ENCODE results near the gene SLC30A2.

The SLC30A2 gene

DNA sequence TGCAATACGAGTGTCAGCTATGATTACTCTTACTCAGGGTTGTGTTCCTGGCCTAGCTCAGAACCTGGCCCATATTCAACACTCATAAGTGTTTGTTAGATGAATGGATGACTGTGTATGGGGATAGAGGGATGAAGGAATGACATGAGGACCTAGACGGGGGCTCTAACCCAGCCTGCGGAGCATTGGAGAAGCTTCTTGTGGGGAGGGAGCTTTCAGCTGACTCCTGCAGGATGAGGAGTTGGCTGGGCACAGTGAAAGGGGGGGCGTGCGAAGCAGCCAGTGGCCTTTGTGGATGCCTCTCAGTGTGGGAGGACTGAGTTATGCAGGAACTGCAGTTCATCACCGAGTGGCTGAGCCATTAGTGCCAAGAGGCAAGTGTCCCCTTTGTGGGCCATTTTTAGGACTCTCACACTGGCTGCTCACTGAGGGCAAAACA lies 25.6 kb downstream of the SLC30A2 start:
- DNase-seq (ENCODE audit: low read depth in 1 of 2, low spot score in 1 of 2) = no peak
- no peaks in the 10 kb centered on the region for H3K27me3 ChIP-seq (ENCODE audit: insufficient read depth, poor library complexity, severe bottlenecking)
- TF ChIP-seq, protein P1, sequence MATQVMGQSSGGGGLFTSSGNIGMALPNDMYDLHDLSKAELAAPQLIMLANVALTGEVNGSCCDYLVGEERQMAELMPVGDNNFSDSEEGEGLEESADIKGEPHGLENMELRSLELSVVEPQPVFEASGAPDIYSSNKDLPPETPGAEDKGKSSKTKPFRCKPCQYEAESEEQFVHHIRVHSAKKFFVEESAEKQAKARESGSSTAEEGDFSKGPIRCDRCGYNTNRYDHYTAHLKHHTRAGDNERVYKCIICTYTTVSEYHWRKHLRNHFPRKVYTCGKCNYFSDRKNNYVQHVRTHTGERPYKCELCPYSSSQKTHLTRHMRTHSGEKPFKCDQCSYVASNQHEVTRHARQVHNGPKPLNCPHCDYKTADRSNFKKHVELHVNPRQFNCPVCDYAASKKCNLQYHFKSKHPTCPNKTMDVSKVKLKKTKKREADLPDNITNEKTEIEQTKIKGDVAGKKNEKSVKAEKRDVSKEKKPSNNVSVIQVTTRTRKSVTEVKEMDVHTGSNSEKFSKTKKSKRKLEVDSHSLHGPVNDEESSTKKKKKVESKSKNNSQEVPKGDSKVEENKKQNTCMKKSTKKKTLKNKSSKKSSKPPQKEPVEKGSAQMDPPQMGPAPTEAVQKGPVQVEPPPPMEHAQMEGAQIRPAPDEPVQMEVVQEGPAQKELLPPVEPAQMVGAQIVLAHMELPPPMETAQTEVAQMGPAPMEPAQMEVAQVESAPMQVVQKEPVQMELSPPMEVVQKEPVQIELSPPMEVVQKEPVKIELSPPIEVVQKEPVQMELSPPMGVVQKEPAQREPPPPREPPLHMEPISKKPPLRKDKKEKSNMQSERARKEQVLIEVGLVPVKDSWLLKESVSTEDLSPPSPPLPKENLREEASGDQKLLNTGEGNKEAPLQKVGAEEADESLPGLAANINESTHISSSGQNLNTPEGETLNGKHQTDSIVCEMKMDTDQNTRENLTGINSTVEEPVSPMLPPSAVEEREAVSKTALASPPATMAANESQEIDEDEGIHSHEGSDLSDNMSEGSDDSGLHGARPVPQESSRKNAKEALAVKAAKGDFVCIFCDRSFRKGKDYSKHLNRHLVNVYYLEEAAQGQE (IDR thresholded peaks at IDR 0.05; ENCODE audit: insufficient replicate concordance, low read depth) = no peak
- TF ChIP-seq SPI1 (IDR thresholded peaks at IDR 0.05; ENCODE audit: borderline replicate concordance, low read depth) = no peak
- no peak overlapping the region for H3K27ac ChIP-seq (replicated peaks)
- H3K4me3 ChIP-seq (replicated peaks; ENCODE audit: insufficient read depth, low read length) = no peak overlapping the region

DNA sequence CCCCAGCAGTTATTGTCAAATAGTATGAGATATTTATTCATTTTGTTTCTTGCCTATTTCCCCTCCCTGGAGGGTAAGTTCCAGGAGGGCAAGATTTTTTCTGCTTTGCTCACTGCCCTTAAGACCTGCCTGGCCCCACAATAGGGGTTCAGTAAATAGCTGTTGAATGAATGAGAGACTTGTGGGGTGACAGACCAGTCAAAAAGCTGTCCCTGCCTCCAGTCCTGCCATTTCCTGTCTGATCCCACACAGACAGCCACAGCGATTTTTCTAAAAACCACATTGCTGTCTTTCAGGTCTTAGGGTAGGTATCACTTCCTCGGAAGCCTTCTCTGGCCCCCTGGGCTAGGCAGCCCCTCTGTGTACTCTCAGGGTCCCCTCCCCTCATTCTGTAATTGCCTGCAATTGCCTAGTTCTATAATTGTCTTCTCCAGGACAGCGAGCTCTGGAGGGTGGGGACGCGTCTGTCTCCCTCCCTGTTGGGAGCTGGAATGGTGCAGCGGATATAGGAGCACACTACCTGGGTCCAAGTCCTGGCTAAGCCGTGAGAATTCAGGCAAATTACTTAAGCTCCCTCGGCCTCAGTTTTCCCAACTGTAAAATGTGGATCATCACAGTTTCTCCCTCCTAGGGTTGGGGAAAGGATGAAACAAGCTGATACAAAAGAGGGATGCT lies 26.1 kb downstream of the SLC30A2 start:
- no peaks in the 10 kb centered on the region for H3K27me3 ChIP-seq (ENCODE audit: insufficient read depth, poor library complexity, severe bottlenecking)
- H3K27ac ChIP-seq (replicated peaks) = no peak overlapping the region
- no peak for DNase-seq (ENCODE audit: low read depth in 1 of 2, low spot score in 1 of 2)
- no peak overlapping the region for H3K4me3 ChIP-seq (replicated peaks; ENCODE audit: insufficient read depth, low read length)
- TF ChIP-seq POLR2AphosphoS5 (IDR thresholded peaks at IDR 0.05; ENCODE audit: low read depth) (no peak), GABPA (IDR thresholded peaks at IDR 0.05; ENCODE audit: low read depth) (no peak), SPI1 (IDR thresholded peaks at IDR 0.05; ENCODE audit: borderline replicate concordance, low read depth) (0 out of 2 replicates have a peak, but pooled peaks have one; percentile 6)
- TF ChIP-seq, protein P1 (IDR thresholded peaks at IDR 0.05; ENCODE audit: insufficient replicate concordance, low read depth) = no peak
- TF ChIP-seq, protein P2, sequence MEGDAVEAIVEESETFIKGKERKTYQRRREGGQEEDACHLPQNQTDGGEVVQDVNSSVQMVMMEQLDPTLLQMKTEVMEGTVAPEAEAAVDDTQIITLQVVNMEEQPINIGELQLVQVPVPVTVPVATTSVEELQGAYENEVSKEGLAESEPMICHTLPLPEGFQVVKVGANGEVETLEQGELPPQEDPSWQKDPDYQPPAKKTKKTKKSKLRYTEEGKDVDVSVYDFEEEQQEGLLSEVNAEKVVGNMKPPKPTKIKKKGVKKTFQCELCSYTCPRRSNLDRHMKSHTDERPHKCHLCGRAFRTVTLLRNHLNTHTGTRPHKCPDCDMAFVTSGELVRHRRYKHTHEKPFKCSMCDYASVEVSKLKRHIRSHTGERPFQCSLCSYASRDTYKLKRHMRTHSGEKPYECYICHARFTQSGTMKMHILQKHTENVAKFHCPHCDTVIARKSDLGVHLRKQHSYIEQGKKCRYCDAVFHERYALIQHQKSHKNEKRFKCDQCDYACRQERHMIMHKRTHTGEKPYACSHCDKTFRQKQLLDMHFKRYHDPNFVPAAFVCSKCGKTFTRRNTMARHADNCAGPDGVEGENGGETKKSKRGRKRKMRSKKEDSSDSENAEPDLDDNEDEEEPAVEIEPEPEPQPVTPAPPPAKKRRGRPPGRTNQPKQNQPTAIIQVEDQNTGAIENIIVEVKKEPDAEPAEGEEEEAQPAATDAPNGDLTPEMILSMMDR (IDR thresholded peaks at IDR 0.05; ENCODE audit: insufficient read depth, low read length) = no peak

DNA sequence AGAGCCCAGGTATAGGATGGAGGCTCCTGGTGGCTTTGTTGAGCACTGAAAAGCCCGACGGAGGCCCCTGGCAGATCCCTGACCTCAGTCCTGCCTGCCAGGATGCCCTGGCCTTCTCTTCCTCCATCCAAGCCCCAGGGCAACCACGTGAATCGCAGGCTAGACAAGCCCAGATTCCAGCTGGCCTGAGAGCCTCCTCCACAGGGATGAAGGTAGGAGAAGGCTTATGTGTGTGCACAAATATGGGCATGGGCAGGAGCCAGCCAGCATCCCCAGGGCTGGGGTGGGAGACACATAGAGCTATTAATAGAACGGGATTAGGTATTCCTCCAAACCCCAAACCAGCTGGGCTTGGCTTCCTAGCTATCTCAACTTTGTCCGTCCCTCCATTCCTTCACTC lies 28.3 kb downstream of the SLC30A2 start:
- TF ChIP-seq SPI1 (IDR thresholded peaks at IDR 0.05; ENCODE audit: borderline replicate concordance, low read depth) (no peak), POLR2AphosphoS5 (IDR thresholded peaks at IDR 0.05; ENCODE audit: low read depth) (no peak), GABPA (IDR thresholded peaks at IDR 0.05; ENCODE audit: low read depth) (no peak)
- TF ChIP-seq, protein P2 (IDR thresholded peaks at IDR 0.05; ENCODE audit: insufficient read depth, low read length) = no peak
- TF ChIP-seq, protein P1 (IDR thresholded peaks at IDR 0.05; ENCODE audit: insufficient replicate concordance, low read depth) = no peak
- no peak for DNase-seq (ENCODE audit: low read depth in 1 of 2, low spot score in 1 of 2)
- Histone ChIP-seq H3K4me3 (replicated peaks; ENCODE audit: insufficient read depth, low read length) (no peak overlapping the region), H3K27me3 (ENCODE audit: insufficient read depth, poor library complexity, severe bottlenecking) (no peaks in the 10 kb centered on the region), H3K27ac (replicated peaks) (no peak overlapping the region)

All from HL-60 (cell line).